ENCODE measurements around the gene FAM222A.

The FAM222A gene

DNA sequence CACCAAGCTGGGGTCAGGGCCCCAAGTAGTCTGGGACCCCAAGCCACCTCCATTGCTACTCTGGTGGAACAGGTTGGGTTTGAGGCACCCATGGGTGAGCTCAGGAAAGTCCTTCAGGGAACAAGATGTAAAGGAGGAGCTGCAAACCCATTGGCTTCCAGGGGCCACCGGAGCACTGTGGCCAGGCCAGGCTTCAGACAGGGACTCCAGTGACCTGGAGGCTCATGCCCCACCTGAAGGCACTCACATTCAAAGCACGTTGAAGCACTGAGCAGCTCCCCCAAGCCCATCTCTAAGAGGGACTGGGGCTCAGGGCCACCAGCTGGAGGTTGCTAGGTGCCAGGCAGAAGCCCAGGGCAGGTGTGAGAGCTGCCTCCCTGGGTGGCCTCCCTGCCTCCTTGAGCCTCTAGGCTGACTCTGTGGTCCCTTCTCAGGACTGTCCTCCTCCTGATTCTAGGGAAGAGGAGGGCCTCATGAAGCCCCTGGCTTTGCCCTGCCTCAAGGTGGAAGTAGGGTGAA lies 49.1 kb downstream of the FAM222A start:
- ChIA-PET CTCF (interaction anchor here (1.3 to 5.4 kb wide), 2 partner anchors 11 to 14 kb away, joined by 3 to 30 read pairs; no protein-coding TSS in a partner anchor), POLR2A (no interaction called here)
- no peak overlapping the region for H3K27ac ChIP-seq (ENCODE audit: extremely low read depth, low read depth, low read length)

DNA sequence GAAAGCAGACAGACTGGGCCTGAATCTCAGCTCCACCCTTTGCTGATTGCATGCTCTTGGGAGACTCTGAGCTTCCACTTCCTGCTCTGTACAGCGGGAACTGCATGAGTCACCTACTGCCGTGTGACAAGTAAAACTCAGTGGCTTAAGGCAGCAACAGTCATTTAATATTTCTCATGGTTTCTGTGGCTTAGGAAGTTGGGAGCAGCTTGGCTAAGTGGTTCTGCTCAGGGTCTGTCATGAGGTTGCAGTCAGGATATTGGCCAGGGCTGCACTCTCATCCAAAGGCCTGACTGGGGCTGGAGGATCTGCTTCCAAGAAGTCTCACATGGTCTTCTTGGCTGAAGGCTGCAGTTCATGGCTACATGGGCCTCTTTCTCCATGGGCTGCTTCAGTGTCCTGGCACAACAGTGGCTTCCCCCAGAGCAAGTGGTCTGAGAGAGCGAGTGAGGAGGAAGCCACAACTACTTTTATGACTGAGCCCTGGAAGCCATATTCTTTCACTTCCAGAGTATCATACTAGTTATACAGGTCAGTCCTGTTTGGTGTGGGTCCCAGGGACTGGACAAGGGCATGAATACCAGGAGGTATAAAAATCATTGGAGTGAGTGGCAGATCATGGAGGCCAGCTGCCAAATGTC lies 49.7 kb downstream of the FAM222A start:
- no peaks in the 10 kb centered on the region for H3K4me1 ChIP-seq (ENCODE audit: control insufficient read depth, insufficient read depth, low read length)
- ChIA-PET CTCF (interaction anchor here (1.1 to 5.4 kb wide), 3 partner anchors 8 to 13 kb away, joined by 3 to 30 read pairs (median 3); no protein-coding TSS in a partner anchor), POLR2A (no interaction called here)
- H3K4me3 ChIP-seq (ENCODE audit: low read depth, low read length) = no peak overlapping the region
- no peak overlapping the region for H3K27ac ChIP-seq (ENCODE audit: extremely low read depth, low read depth, low read length)
- H3K36me3 ChIP-seq (ENCODE audit: control insufficient read depth in 2 of 2, insufficient read depth in 1 of 2, low read length in 2 of 2) = no peaks in the 10 kb centered on the region
- no peaks in the 10 kb centered on the region for H3K9me3 ChIP-seq (ENCODE audit: control insufficient read depth, insufficient read depth, low read depth, low read length)
- TF ChIP-seq YY1 (tag by site-specific recombination; IDR thresholded peaks at IDR 0.05) (no peak), ZNF658 (tag by site-specific recombination; IDR thresholded peaks at IDR 0.05) (no peak), KLF8 (tag by site-specific recombination; IDR thresholded peaks at IDR 0.05) (no peak), SETDB1 (IDR thresholded peaks at IDR 0.05; ENCODE audit: insufficient read length, low read length) (peak; percentile 83), ZNF341 (tag by site-specific recombination; IDR thresholded peaks at IDR 0.05; ENCODE audit: low read depth) (no peak), ZBTB21 (tag by site-specific recombination; IDR thresholded peaks at IDR 0.05) (no peak), ZNF660 (tag by site-specific recombination; IDR thresholded peaks at IDR 0.05) (peak; percentile 40; the same call in 1 of the 2 replicates), ZNF202 (tag by site-specific recombination; IDR thresholded peaks at IDR 0.05; ENCODE audit: borderline replicate concordance) (no peak), ZNF510 (tag by site-specific recombination; IDR thresholded peaks at IDR 0.05; ENCODE audit: insufficient replicate concordance) (no peak), ZNF791 (tag by site-specific recombination; IDR thresholded peaks at IDR 0.05) (no peak), GLIS1 (tag by site-specific recombination; IDR thresholded peaks at IDR 0.05) (no peak), ZNF629 (tag by site-specific recombination; IDR thresholded peaks at IDR 0.05) (no peak), SCRT2 (tag by site-specific recombination; IDR thresholded peaks at IDR 0.05) (0 out of 2 replicates have a peak, but pooled peaks have one; percentile 32), ZNF48 (tag by site-specific recombination; IDR thresholded peaks at IDR 0.05) (no peak), ZNF561 (tag by site-specific recombination; IDR thresholded peaks at IDR 0.05; ENCODE audit: borderline replicate concordance) (no peak), ZNF394 (tag by site-specific recombination; IDR thresholded peaks at IDR 0.05; ENCODE audit: borderline replicate concordance) (0 out of 2 replicates have a peak, but pooled peaks have one; percentile 27), OSR2 (tag by site-specific recombination; IDR thresholded peaks at IDR 0.05) (no peak), RBAK (tag by site-specific recombination; IDR thresholded peaks at IDR 0.05) (peak; percentile 98)
- TF ChIP-seq, protein P1, sequence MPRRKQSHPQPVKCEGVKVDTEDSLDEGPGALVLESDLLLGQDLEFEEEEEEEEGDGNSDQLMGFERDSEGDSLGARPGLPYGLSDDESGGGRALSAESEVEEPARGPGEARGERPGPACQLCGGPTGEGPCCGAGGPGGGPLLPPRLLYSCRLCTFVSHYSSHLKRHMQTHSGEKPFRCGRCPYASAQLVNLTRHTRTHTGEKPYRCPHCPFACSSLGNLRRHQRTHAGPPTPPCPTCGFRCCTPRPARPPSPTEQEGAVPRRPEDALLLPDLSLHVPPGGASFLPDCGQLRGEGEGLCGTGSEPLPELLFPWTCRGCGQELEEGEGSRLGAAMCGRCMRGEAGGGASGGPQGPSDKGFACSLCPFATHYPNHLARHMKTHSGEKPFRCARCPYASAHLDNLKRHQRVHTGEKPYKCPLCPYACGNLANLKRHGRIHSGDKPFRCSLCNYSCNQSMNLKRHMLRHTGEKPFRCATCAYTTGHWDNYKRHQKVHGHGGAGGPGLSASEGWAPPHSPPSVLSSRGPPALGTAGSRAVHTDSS (tag by site-specific recombination; IDR thresholded peaks at IDR 0.05) = no peak

More for the DNA sequence above, 49.1 kb downstream of the FAM222A start:
- H3K36me3 ChIP-seq (ENCODE audit: control insufficient read depth in 2 of 2, insufficient read depth in 1 of 2, low read length in 2 of 2) = no peaks in the 10 kb centered on the region
- no peak for TF ChIP-seq ZNF548 (tag by site-specific recombination; IDR thresholded peaks at IDR 0.05)
- no peak for TF ChIP-seq ZNF529 (tag by site-specific recombination; IDR thresholded peaks at IDR 0.05; ENCODE audit: insufficient replicate concordance)
- TF ChIP-seq YY2 (tag by site-specific recombination; IDR thresholded peaks at IDR 0.05) = no peak
- no peak for TF ChIP-seq ZNF843 (tag by site-specific recombination; IDR thresholded peaks at IDR 0.05)
- TF ChIP-seq, protein P2, sequence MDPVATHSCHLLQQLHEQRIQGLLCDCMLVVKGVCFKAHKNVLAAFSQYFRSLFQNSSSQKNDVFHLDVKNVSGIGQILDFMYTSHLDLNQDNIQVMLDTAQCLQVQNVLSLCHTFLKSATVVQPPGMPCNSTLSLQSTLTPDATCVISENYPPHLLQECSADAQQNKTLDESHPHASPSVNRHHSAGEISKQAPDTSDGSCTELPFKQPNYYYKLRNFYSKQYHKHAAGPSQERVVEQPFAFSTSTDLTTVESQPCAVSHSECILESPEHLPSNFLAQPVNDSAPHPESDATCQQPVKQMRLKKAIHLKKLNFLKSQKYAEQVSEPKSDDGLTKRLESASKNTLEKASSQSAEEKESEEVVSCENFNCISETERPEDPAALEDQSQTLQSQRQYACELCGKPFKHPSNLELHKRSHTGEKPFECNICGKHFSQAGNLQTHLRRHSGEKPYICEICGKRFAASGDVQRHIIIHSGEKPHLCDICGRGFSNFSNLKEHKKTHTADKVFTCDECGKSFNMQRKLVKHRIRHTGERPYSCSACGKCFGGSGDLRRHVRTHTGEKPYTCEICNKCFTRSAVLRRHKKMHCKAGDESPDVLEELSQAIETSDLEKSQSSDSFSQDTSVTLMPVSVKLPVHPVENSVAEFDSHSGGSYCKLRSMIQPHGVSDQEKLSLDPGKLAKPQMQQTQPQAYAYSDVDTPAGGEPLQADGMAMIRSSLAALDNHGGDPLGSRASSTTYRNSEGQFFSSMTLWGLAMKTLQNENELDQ (tag by site-specific recombination; IDR thresholded peaks at IDR 0.05; ENCODE audit: low read depth) = no peak
- no peak for TF ChIP-seq ZNF707 (tag by site-specific recombination; IDR thresholded peaks at IDR 0.05)
- TF ChIP-seq MZF1 (tag by site-specific recombination; IDR thresholded peaks at IDR 0.05; ENCODE audit: borderline replicate concordance) = no peak
- no peak for TF ChIP-seq OSR2 (tag by site-specific recombination; IDR thresholded peaks at IDR 0.05)
- TF ChIP-seq, protein P3, sequence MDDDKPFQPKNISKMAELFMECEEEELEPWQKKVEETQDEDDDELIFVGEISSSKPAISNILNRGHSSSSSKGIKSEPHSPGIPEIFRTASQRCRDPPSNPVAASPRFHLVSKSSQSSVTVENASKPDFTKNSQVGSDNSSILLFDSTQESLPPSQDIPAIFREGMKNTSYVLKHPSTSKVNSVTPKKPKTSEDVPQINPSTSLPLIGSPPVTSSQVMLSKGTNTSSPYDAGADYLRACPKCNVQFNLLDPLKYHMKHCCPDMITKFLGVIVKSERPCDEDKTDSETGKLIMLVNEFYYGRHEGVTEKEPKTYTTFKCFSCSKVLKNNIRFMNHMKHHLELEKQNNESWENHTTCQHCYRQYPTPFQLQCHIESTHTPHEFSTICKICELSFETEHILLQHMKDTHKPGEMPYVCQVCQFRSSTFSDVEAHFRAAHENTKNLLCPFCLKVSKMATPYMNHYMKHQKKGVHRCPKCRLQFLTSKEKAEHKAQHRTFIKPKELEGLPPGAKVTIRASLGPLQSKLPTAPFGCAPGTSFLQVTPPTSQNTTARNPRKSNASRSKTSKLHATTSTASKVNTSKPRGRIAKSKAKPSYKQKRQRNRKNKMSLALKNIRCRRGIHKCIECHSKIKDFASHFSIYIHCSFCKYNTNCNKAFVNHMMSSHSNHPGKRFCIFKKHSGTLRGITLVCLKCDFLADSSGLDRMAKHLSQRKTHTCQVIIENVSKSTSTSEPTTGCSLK (tag by site-specific recombination; IDR thresholded peaks at IDR 0.05) = no peak
- TF ChIP-seq ZBTB48 (tag by site-specific recombination; IDR thresholded peaks at IDR 0.05) = no peak
- no peak for TF ChIP-seq GLIS2 (tag by site-specific recombination; IDR thresholded peaks at IDR 0.05)
- no peak for TF ChIP-seq ZNF830 (tag by site-specific recombination; IDR thresholded peaks at IDR 0.05; ENCODE audit: low read depth)
- no peak for TF ChIP-seq ZNF391 (tag by site-specific recombination; IDR thresholded peaks at IDR 0.05; ENCODE audit: borderline replicate concordance, low read depth)
- no peaks in the 10 kb centered on the region for H3K4me1 ChIP-seq (ENCODE audit: control insufficient read depth, insufficient read depth, low read length)
- H3K4me3 ChIP-seq (ENCODE audit: low read depth, low read length) = no peak overlapping the region
- H3K9me3 ChIP-seq (ENCODE audit: control insufficient read depth, insufficient read depth, low read depth, low read length) = no peaks in the 10 kb centered on the region

All from HEK293 (cell line).